Nephron progenitor cell (in vitro differentiated cells): ENCODE results near the gene SRRT.
"Not testable (repeated sequence)": the region's sequence is repeated elsewhere in the genome, so short reads cannot be mapped to it uniquely, and the experiment has no call there.

Source experiments
- DNase-seq: peaks from one replicate; pipeline ENCODE4 v3.0.0; 2021
- H3K27ac Mint-ChIP-seq: 2 replicates; pipeline ENCODE4 v1.8.0; 2021; ENCODE audit warnings: mild to moderate bottlenecking, moderate library complexity, mixed read lengths
- H3K27me3 Mint-ChIP-seq: 2 replicates; pipeline ENCODE4 v1.8.0; 2021; ENCODE audit warnings: mild to moderate bottlenecking, low read depth, mixed read lengths; ENCODE audit not compliant: poor library complexity
- H3K36me3 Mint-ChIP-seq: 2 replicates; pipeline ENCODE4 v1.8.0; 2021; ENCODE audit warnings: low read depth, mixed read lengths
- H3K4me1 Mint-ChIP-seq: 2 replicates; pipeline ENCODE4 v1.8.0; 2021; ENCODE audit warnings: mixed read lengths
- H3K4me3 Mint-ChIP-seq: 2 replicates; pipeline ENCODE4 v1.8.0; 2021; ENCODE audit warnings: mild to moderate bottlenecking, moderate library complexity, mixed read lengths
- H3K9me3 Mint-ChIP-seq: 2 replicates; pipeline ENCODE4 v1.8.0; 2021; ENCODE audit warnings: mild to moderate bottlenecking, moderate library complexity, mixed read lengths
- TF ChIP-seq, protein P1 (sequence below): fragments of 200-600 bp; sonication (generic); IDR thresholded peaks from 2 replicates; pipeline ENCODE4 v1.5.0; 2021; ENCODE audit warnings: antibody characterized with exemption

SRRT gene

DNA sequence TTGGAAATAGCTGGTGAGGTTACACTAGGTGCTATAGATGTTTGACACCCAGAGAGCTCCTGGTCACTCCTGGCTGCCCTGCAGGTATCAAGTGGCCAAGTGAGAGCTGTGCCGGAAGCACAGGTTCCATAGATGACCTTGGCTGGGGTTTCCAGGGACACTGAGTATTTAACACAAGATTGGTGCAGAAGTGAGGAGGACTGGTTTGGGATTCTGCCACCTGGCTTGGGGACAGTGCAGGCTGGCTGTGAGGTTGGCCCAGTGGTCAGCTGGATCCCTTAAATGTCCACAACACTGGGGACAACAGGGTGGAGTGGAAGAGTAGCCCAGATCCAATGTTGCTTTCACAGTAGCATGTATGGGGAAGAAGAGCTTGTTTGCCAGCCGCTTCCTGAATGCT lies 26.1 kb downstream of the SRRT start:
- Mint-ChIP-seq H3K4me1 (peaks cover 5% of the 10 kb centered on the region), H3K27me3 (peaks cover 49% of the 10 kb centered on the region), H3K4me3 (no peak overlapping the region), H3K9me3 (no peaks in the 10 kb centered on the region), H3K27ac (no peak overlapping the region), H3K36me3 (no peaks in the 10 kb centered on the region)
- TF ChIP-seq, protein P1, sequence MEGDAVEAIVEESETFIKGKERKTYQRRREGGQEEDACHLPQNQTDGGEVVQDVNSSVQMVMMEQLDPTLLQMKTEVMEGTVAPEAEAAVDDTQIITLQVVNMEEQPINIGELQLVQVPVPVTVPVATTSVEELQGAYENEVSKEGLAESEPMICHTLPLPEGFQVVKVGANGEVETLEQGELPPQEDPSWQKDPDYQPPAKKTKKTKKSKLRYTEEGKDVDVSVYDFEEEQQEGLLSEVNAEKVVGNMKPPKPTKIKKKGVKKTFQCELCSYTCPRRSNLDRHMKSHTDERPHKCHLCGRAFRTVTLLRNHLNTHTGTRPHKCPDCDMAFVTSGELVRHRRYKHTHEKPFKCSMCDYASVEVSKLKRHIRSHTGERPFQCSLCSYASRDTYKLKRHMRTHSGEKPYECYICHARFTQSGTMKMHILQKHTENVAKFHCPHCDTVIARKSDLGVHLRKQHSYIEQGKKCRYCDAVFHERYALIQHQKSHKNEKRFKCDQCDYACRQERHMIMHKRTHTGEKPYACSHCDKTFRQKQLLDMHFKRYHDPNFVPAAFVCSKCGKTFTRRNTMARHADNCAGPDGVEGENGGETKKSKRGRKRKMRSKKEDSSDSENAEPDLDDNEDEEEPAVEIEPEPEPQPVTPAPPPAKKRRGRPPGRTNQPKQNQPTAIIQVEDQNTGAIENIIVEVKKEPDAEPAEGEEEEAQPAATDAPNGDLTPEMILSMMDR: no peak
- DNase-seq: no peak

- H3K4me3 Mint-ChIP-seq: no peak overlapping the region
- TF ChIP-seq, protein P1: no peak
- no peak for DNase-seq
- no peak overlapping the region for H3K27ac Mint-ChIP-seq
- H3K27me3 Mint-ChIP-seq: peaks cover 43% of the 10 kb centered on the region
- H3K36me3 Mint-ChIP-seq: no peaks in the 10 kb centered on the region
- H3K9me3 Mint-ChIP-seq: no peaks in the 10 kb centered on the region
- H3K4me1 Mint-ChIP-seq: no peaks in the 10 kb centered on the region
These were observed 27.0 kb downstream of the SRRT start for GRCh38 chr7:100901921-100902332.

DNA sequence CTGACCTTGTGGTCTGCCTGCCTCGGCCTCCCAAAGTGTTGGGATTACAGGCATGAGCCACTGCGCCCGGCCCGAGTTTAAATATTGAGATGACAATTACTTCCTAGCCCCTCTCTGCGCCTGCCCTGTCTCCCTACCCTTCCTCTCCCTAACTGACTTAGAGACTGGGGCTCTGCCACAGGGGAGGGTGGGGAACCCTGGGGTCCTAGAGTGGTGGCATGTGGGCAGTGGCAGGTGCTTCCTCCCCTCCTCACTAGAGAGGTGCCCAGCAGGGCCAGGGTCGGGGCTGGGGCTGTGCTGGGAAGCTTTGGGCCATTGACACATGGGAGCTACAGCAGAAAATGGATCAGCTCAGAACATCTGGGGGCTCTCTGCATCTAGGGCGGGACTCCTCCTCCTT lies 27.7 kb downstream of the SRRT start:
- Mint-ChIP-seq H3K9me3 (no peaks in the 10 kb centered on the region), H3K27me3 (peaks cover 37% of the 10 kb centered on the region), H3K36me3 (no peaks in the 10 kb centered on the region), H3K4me1 (no peaks in the 10 kb centered on the region), H3K27ac (no peak overlapping the region), H3K4me3 (no peak overlapping the region)
- DNase-seq: no peak
- TF ChIP-seq, protein P1: no peak

DNA sequence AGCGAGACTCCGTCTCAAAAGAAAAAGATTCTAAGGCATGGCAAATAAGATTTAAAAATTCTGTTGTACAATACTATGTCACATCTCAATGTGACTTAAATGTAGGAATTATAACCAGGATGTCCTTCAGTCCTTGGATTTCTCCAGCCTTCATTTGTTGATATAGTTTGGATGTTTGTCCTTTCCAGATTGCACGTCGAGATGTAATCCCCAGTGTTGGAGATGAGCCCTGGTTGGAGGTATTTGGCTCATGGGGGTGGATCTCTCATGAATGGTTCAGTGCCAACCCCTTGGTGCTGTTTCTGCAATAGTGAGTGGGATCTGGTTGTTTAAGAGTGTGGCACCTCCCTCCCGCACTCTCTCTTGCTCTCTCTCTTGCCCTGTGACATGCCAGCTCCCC lies 33.6 kb downstream of the SRRT start:
- Mint-ChIP-seq H3K27ac (no peak overlapping the region), H3K4me3 (no peak overlapping the region), H3K36me3 (no peaks in the 10 kb centered on the region), H3K9me3 (peaks cover 6% of the 10 kb centered on the region), H3K4me1 (no peaks in the 10 kb centered on the region), H3K27me3 (peaks cover 11% of the 10 kb centered on the region)
- DNase-seq: no peak
- TF ChIP-seq, protein P1: no peak

DNA sequence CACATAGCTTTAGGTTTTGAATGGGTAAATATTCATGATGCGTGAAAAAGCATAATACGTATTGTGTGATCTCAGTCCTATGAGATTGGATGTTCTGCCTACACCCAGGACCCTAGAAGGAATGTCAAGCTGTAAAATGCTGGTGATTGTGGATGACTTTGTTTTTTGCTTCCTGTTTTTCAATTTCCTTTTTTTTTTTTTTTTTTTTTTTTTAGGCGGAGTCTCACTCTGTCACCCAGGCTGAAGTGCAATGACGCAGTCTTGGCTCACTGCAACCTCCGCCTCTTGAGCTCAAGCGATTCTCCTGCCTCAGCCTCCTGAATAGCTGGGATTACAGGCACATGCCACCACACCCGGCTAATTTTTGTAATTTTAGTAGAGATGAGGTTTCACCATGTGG lies 35.5 kb downstream of the SRRT start:
- H3K9me3 Mint-ChIP-seq, H3K36me3 Mint-ChIP-seq, H3K4me3 Mint-ChIP-seq, DNase-seq, H3K27ac Mint-ChIP-seq, H3K4me1 Mint-ChIP-seq: not testable (repeated sequence)
- peaks cover 11% of the 10 kb centered on the region for H3K27me3 Mint-ChIP-seq

GRCh38 chr7:100911484-100911883 lies 36.6 kb downstream of the SRRT start:
- no peak overlapping the region for H3K4me3 Mint-ChIP-seq
- no peaks in the 10 kb centered on the region for H3K4me1 Mint-ChIP-seq
- peaks cover 6% of the 10 kb centered on the region for H3K9me3 Mint-ChIP-seq
- H3K27ac Mint-ChIP-seq: no peak overlapping the region
- peaks cover 11% of the 10 kb centered on the region for H3K27me3 Mint-ChIP-seq
- no peaks in the 10 kb centered on the region for H3K36me3 Mint-ChIP-seq
- TF ChIP-seq, protein P1: no peak
- no peak for DNase-seq
